Activated CD8-positive, alpha-beta T cell treated with anti-CD3 and anti-CD28 coated beads, Interleukin-2, amount 10 ng/mL, durations not matched to agents 7 days and 5 days (primary cell): ENCODE measurements around the gene IMMP1L. TPM values are rescaled to one million over a fixed set of nuclear protein-coding genes. Genes with fewer than 3 reads are reported as not detected.

ENCODE experiments used
- ATAC-seq: fragments of 150-1000 bp; cut with Tn5 transposase; one replicate; pipeline ENCODE4 v1.10.0; 2021; ENCODE audit warnings: moderate library complexity
- CTCF ChIA-PET: fragments of 350-600 bp; sonication (Branson Sonifier 250); formaldehyde crosslinking; loops from one replicate; lab custom pipeline; 2021; ENCODE audit warnings: antibody characterized with exemption; lab: Charles Lee
- POLR2A ChIA-PET: fragments of 350-600 bp; sonication (Branson Sonifier 250); formaldehyde crosslinking; loops from one replicate; lab custom pipeline; 2021; ENCODE audit warnings: antibody characterized with exemption; lab: Charles Lee
- DNase-seq: peaks from one replicate; pipeline ENCODE4 v3.0.0-alpha.2; 2020
- H3K27ac Mint-ChIP-seq: one replicate; pipeline ENCODE4 v1.8.0; 2021; ENCODE audit warnings: mild to moderate bottlenecking, mixed read lengths
- H3K27me3 Mint-ChIP-seq: one replicate; pipeline ENCODE4 v1.8.0; 2021; ENCODE audit warnings: low read depth, mixed read lengths
- H3K36me3 Mint-ChIP-seq: one replicate; pipeline ENCODE4 v1.8.0; 2021; ENCODE audit warnings: low read depth, mixed read lengths
- H3K4me1 Mint-ChIP-seq: one replicate; pipeline ENCODE4 v1.8.0; 2021; ENCODE audit warnings: low read depth, mixed read lengths
- H3K4me3 Mint-ChIP-seq: one replicate; pipeline ENCODE4 v1.8.0; 2021; ENCODE audit warnings: mild to moderate bottlenecking, mixed read lengths
- H3K9me3 Mint-ChIP-seq: one replicate; pipeline ENCODE4 v1.8.0; 2022; ENCODE audit warnings: mixed read lengths; ENCODE audit not compliant: insufficient read depth
- total RNA-seq, 2 experiments: library from RNA; stranded (reverse); gene quantifications; one replicate each; pipeline ENCODE4 v1.2.3, GENCODE V29; 2021

Gene IMMP1L, protein sequence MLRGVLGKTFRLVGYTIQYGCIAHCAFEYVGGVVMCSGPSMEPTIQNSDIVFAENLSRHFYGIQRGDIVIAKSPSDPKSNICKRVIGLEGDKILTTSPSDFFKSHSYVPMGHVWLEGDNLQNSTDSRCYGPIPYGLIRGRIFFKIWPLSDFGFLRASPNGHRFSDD
- total RNA-seq, result 10 to 100 TPM; 17.7 to 18.1 TPM

DNA sequence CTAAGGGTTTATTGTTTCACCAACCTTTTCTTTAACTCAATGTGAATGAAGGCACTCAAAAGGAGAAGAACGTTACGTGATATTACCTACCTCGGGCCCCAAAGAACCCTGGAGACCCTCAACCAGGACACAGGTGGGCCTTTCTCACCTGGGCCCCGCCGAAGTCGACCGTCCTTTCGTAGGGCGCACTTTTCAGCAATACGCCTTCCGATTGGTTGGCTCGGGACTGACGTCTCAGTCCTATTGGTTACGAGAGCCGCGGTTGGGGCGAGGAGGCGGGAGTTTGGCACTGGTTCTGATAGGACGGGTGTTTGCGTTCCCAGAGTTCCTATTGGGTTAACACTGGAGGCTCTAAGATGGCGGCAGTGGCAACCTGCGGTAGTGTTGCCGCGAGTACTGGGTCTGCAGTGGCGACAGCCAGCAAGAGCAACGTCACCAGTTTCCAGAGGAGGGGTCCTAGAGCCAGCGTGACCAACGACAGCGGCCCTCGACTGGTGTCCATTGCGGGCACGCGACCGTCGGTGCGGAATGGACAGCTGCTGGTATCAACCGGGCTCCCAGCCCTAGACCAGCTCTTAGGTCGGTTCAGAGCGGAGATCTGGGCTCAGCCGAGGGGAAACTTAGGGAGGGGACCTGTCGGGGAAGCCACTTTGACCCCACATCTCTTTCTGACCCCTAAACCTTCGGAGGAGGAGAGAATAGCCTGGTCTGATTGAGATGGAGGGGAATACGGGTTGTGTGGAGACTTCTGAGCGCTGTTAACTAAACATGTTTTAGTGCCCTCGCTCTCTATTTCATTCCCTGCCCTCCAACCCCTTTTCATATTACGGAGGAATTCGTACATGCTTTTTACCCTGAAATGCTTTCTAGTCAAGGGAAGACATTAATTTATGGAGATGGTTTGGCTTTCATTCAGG lies at the start of gene IMMP1L, which contains the start of gene ELP4:
IMMP1L (minus strand) TSS at position 194 of the 917 bp plus-strand sequence. CDS start 46,346 bp downstream, outside the sequence.
ELP4 (plus strand) TSS at position 339 of the 917 bp plus-strand sequence; CDS start at position 357, 18 bp downstream.
- POLR2A ChIA-PET, result interaction anchor here (0.6 to 1.4 kb wide), 2 partner anchors 140 to 298 kb away, joined by 3 read pairs; partner anchors contain the start of genes DCDC1 and DNAJC24
- Mint-ChIP-seq H3K9me3 (no peaks in the 10 kb centered on the region), H3K27me3 (no peaks in the 10 kb centered on the region)

DNA sequence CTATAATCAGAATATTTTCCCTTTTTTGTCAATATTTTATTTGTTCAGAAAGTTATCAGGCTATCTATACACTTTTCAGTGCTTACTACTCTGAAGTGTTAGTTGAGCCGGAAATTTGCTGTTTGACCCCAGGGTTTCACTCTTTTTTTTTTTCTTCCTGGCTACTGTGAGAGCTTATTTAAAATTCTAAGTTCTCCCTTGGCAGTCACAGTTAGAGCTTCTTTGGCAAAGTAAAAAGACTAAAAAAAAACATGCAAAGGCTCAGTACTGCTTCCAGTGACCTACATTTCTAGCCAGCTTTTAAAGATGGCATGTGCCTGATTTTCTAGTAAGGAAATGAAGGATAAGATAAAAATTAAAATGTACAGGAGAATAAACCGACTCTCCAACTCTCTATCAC lies 48.6 kb upstream of the IMMP1L start:
- ChIA-PET POLR2A (no interaction called here), CTCF (no interaction called here)
- DNase-seq (no peak), ATAC-seq (no peak)
- Mint-ChIP-seq H3K27me3 (no peaks in the 10 kb centered on the region), H3K36me3 (no peaks in the 10 kb centered on the region), H3K4me3 (no peak overlapping the region), H3K27ac (no peak overlapping the region), H3K9me3 (no peaks in the 10 kb centered on the region), H3K4me1 (no peaks in the 10 kb centered on the region)

More for the DNA sequence above, at the start of gene IMMP1L, which contains the start of gene ELP4:
- Mint-ChIP-seq H3K4me1 (peaks cover 27% of the 10 kb centered on the region), H3K4me3 (peak within 1 kb of the TSS; percentile 93), H3K36me3 (peaks cover 6% of the 10 kb centered on the region), H3K27ac (peak within 1 kb of the TSS; percentile 96)
- CTCF ChIA-PET, result no interaction called here
- DNase-seq (peak; percentile 97), ATAC-seq (peak; percentile 100)

DNA sequence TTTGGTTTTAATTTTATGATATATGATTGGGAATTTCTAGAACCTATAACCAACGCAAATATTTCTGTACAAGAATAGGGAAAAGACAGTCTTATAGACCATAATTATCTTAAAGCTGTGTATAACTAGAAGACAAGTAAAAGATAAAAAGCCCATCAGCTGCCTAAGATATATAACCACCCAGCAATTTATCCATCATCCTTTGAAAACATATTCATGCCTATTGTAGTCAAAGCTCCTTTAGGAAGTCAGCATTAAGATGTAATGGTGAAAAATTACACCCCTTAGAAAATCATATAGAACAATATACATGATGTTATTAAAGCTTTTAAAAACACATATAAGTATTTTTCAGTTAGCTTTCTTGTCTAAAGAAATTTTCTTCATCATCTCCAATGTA lies 46.5 kb upstream of the IMMP1L start:
- DNase-seq (no peak), ATAC-seq (no peak)
- POLR2A ChIA-PET, result no interaction called here
- Mint-ChIP-seq H3K4me1 (no peaks in the 10 kb centered on the region), H3K36me3 (no peaks in the 10 kb centered on the region), H3K27me3 (no peaks in the 10 kb centered on the region), H3K4me3 (no peak overlapping the region), H3K9me3 (no peaks in the 10 kb centered on the region), H3K27ac (no peak overlapping the region)
- CTCF ChIA-PET, result no interaction called here

DNA sequence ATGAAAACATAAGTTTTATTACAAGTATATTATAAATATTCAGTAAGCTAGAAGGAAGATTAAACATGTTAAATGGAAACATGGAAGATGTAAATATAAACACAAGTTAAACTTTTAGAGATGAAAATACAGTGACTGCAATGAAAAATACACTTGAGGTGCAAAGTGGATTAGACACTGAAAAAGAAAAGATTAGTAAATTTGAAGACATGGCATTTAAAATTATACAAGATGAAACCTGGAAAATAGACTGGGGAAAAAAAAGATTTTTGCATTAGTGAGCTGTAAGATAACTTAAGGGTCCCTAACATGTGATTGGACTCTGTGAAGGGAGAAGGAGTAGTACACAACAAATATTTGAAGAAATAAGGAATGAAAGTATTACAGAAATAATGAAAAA lies 33.4 kb upstream of the IMMP1L start:
- H3K27me3 Mint-ChIP-seq, result no peaks in the 10 kb centered on the region
- POLR2A ChIA-PET, result no interaction called here
- CTCF ChIA-PET, result no interaction called here
- no peak for ATAC-seq
- H3K36me3 Mint-ChIP-seq, result peaks cover 28% of the 10 kb centered on the region
- H3K4me3 Mint-ChIP-seq, result no peak overlapping the region
- no peak overlapping the region for H3K27ac Mint-ChIP-seq
- H3K4me1 Mint-ChIP-seq, result no peaks in the 10 kb centered on the region
- no peak for DNase-seq
- H3K9me3 Mint-ChIP-seq, result peaks cover 5% of the 10 kb centered on the region

DNA sequence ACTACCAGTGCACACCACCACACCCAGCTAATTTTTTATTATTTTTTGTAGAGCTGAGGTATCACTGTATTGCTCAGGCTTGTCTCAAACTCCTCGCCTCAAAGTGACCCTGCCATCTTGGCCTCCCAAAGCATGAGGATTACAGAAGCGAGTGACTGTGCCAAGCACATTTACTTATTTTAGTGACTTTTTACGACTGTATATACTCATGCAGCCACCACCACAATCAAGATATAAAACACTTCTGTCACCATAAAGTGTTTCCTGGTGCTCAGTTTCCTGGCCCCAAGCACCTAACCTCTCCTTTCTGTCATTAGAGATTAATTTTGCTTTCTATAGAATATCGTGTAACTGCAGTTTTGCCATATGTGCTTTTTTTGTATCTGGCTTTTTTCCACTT lies 26.1 kb upstream of the IMMP1L start:
- H3K27ac Mint-ChIP-seq, result no peak overlapping the region
- no peaks in the 10 kb centered on the region for H3K4me1 Mint-ChIP-seq
- H3K9me3 Mint-ChIP-seq, result no peaks in the 10 kb centered on the region
- no peaks in the 10 kb centered on the region for H3K27me3 Mint-ChIP-seq
- ATAC-seq (no peak), DNase-seq (no peak)
- POLR2A ChIA-PET, result no interaction called here
- no peak overlapping the region for H3K4me3 Mint-ChIP-seq
- H3K36me3 Mint-ChIP-seq, result peaks cover 2% of the 10 kb centered on the region
- CTCF ChIA-PET, result no interaction called here

DNA sequence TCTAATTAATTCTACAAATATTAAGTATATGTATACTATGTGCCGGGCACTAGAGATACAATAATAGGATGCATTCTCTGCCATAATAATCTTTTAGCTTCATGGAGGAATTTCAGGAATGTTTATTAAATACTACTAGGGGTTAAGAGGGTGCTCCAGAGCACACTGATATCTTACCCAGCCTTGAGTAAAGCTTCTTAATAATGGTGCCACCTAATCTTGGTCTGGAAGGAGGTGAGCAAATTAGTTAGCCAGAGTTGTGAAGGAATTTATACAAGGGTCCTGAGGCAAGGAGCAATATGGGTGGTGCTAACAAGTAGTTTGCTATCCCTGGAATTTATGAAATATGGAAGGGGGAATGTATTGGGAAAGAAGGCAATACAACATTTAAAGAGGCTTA lies 21.9 kb upstream of the IMMP1L start:
- Mint-ChIP-seq H3K9me3 (no peaks in the 10 kb centered on the region), H3K4me3 (no peak overlapping the region), H3K27ac (no peak overlapping the region), H3K4me1 (no peaks in the 10 kb centered on the region), H3K36me3 (peaks cover 2% of the 10 kb centered on the region), H3K27me3 (no peaks in the 10 kb centered on the region)
- DNase-seq (no peak), ATAC-seq (no peak)
- ChIA-PET CTCF (no interaction called here), POLR2A (no interaction called here)

DNA sequence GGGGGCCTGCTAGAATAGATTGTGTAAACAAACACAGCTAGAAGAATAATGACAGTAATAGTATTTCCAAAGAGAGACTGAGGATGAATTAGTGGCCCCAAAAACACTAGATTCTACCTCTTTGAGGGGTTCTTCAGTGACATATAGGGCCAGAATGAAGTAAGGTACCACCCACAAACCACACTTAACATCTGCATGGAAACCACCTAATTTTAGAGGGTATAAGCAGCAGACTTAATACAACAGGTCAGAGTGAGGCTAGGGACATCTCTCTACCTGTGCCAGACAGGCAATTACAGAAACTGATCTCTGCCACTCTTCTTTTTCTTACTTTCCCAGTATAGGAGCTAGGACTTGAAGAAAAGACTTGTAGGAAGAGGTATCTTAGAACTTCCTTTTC lies 20.3 kb upstream of the IMMP1L start:
- H3K4me1 Mint-ChIP-seq, result no peaks in the 10 kb centered on the region
- DNase-seq (no peak), ATAC-seq (no peak)
- no peak overlapping the region for H3K4me3 Mint-ChIP-seq
- POLR2A ChIA-PET, result no interaction called here
- H3K9me3 Mint-ChIP-seq, result no peaks in the 10 kb centered on the region
- CTCF ChIA-PET, result no interaction called here
- no peak overlapping the region for H3K27ac Mint-ChIP-seq
- peaks cover 2% of the 10 kb centered on the region for H3K36me3 Mint-ChIP-seq
- H3K27me3 Mint-ChIP-seq, result no peaks in the 10 kb centered on the region

DNA sequence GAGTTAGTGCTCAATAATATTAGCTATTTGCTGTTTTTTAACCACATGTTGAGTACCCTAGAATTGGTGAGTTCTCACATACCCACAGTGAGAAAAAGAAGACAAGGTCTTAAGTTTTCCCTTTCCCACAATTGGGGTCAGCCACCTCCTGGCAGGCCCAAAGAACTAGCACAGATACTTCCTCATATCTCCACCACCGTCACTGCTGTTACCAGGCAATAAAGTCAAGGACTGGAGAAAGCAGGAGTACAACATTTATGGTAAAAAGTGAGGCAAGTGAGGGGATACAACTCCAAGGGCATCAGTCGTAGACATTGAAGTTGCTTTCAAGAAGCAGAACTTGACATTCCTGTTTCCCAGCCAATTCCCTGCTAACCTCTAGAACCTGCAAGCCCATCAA lies 19.8 kb upstream of the IMMP1L start:
- no peaks in the 10 kb centered on the region for H3K27me3 Mint-ChIP-seq
- no peaks in the 10 kb centered on the region for H3K9me3 Mint-ChIP-seq
- POLR2A ChIA-PET, result no interaction called here
- no peak overlapping the region for H3K4me3 Mint-ChIP-seq
- no peak overlapping the region for H3K27ac Mint-ChIP-seq
- CTCF ChIA-PET, result no interaction called here
- H3K4me1 Mint-ChIP-seq, result no peaks in the 10 kb centered on the region
- ATAC-seq, result no peak
- H3K36me3 Mint-ChIP-seq, result peaks cover 4% of the 10 kb centered on the region
- DNase-seq, result no peak

DNA sequence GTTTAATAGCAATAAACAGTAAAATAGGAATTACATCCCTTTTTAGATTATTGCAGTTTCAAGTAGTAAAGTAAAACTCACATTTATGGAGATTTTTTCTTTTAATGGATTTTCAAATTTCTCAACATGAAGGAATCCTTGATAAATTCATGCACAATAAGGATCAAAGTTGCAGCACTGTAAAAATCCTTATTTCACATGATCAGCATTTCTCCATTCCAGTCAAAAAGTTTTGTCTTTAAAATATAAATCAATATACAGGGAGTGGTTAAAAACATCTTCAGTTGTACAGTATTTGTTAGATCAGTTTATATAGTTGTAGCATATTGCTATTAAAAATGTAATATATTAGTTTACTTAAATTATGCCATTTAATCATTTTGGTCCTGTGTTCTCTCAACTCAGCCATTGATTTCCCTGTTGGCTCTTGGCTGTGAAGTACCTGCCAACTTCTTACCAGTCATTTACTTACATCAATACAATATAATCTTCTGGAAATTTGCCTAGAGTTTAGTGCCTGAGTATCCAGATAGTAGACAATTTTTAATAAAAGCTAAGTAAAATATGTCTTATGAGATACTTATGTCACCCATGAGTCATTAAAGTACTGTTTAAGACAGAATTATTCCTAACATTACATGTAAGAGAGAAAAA lies 12.2 kb upstream of the IMMP1L start:
- no peak overlapping the region for H3K27ac Mint-ChIP-seq
- H3K27me3 Mint-ChIP-seq, result no peaks in the 10 kb centered on the region
- DNase-seq (no peak), ATAC-seq (no peak)
- no peak overlapping the region for H3K4me3 Mint-ChIP-seq
- CTCF ChIA-PET, result no interaction called here
- peaks cover 8% of the 10 kb centered on the region for H3K36me3 Mint-ChIP-seq
- POLR2A ChIA-PET, result no interaction called here
- no peaks in the 10 kb centered on the region for H3K4me1 Mint-ChIP-seq
- no peaks in the 10 kb centered on the region for H3K9me3 Mint-ChIP-seq

DNA sequence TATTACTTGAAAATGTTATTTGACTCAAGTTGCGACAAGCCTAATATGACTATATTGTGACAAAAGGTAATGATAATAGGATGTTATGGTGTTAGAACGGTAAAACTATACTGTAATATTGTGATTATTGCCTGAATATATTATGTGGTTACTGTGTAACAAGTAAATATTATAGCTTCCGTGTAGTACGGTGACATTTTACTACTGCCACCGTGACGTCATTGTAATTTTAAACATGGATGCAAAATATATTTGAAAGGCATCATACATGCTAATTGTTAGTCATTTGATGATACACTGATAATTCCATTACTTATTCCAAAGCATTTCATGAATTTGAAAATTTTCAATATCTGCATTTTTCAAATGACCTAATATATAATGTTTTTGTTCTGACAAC lies 2.7 kb upstream of the IMMP1L start:
- Mint-ChIP-seq H3K27ac (no peak overlapping the region), H3K4me3 (no peak overlapping the region), H3K9me3 (no peaks in the 10 kb centered on the region), H3K4me1 (peaks cover 27% of the 10 kb centered on the region), H3K36me3 (no peaks in the 10 kb centered on the region), H3K27me3 (no peaks in the 10 kb centered on the region)
- POLR2A ChIA-PET, result no interaction called here
- DNase-seq (no peak), ATAC-seq (no peak)
- CTCF ChIA-PET, result no interaction called here

DNA sequence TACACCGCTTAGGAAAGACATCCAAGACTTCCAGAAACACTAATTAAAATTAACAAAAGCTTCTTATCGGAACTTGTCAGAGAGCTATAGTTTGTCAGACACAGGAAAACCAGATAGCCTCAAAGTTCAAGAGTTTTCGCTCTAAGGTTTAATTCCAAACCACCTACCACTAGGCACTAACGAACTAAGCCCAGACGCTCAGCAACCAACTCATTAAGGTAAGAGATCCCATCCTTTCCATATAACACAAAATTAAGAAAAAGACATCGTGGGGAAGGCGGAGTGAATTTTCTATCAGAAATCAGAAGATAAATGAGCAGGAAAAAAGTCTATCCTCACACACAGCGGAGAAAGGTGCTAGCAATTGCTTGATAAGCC lies 382 bp downstream of the IMMP1L start:
- Mint-ChIP-seq H3K27ac (peak overlapping the region; percentile 96), H3K9me3 (no peaks in the 10 kb centered on the region), H3K36me3 (peaks cover 12% of the 10 kb centered on the region), H3K27me3 (no peaks in the 10 kb centered on the region), H3K4me3 (peak overlapping the region; percentile 93), H3K4me1 (peaks cover 27% of the 10 kb centered on the region)
- ChIA-PET POLR2A (interaction anchor here (1.4 kb wide), 1 partner anchor 139 kb away, joined by 3 read pairs; the partner anchor contains the start of genes DCDC1 and DNAJC24), CTCF (interaction anchor here (1.1 kb wide), 1 partner anchor 24 kb away, joined by 3 read pairs; no protein-coding TSS in a partner anchor)
- peak; percentile 28 for DNase-seq
- ATAC-seq, result peak; percentile 16

DNA sequence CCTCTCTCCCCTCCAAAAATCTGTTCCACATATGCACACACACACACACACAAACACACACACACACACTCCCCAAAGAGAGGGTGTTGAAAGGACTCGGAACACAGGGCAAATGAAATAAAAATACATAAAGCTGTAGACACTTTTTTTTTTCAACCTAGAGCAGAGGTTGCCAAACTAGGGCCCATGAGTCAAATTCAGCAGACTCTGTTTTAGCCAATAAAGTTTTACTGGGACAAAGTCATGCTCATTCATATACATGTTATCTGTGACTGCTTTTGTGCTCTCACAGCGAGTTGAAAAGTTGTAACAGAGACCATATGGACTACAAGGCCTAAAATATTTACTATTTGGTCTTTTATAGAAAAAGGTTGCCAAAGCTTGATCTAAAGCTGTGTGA lies 8.9 kb downstream of the IMMP1L start:
- no peaks in the 10 kb centered on the region for H3K4me1 Mint-ChIP-seq
- POLR2A ChIA-PET, result no interaction called here
- ATAC-seq, result no peak
- peaks cover 33% of the 10 kb centered on the region for H3K36me3 Mint-ChIP-seq
- DNase-seq, result no peak
- no peak overlapping the region for H3K27ac Mint-ChIP-seq
- H3K9me3 Mint-ChIP-seq, result peaks cover 2% of the 10 kb centered on the region
- H3K27me3 Mint-ChIP-seq, result no peaks in the 10 kb centered on the region
- CTCF ChIA-PET, result no interaction called here
- no peak overlapping the region for H3K4me3 Mint-ChIP-seq
